ENCODE results near the gene LUC7L2. TPM values are rescaled to one million over a fixed set of nuclear protein-coding genes. Genes with fewer than 3 reads are reported as not detected.
"Not testable (repeated sequence)": the region's sequence is repeated elsewhere in the genome, so short reads cannot be mapped to it uniquely, and the experiment has no call there.

The LUC7L2 gene
- total RNA-seq, 1 donor from 2014 or later, result 74.3 TPM

- Mint-ChIP-seq H3K9me3 (ENCODE audit: low read depth) (peaks cover 4% of the 10 kb centered on the region), H3K27me3 (ENCODE audit: low read depth) (no peaks in the 10 kb centered on the region), H3K4me3 (ENCODE audit: unreplicated experiment) (peak overlapping the region; percentile 82), H3K36me3 (ENCODE audit: low read depth) (peaks cover 4% of the 10 kb centered on the region), H3K27ac (ENCODE audit: unreplicated experiment) (peak overlapping the region; percentile 99), H3K4me1 (ENCODE audit: low read depth) (peaks cover 18% of the 10 kb centered on the region)
- no peak for TF ChIP-seq CTCF (IDR thresholded peaks at IDR 0.05)
- no peak for DNase-seq (ENCODE audit: low spot score)
Measured at GRCh38 chr7:139341776-139342226, 17.9 kb upstream of the LUC7L2 start.

GRCh38 chr7:139345042-139345441 lies 14.7 kb upstream of the LUC7L2 start:
- no peaks in the 10 kb centered on the region for H3K27me3 Mint-ChIP-seq (ENCODE audit: low read depth)
- H3K4me1 Mint-ChIP-seq (ENCODE audit: low read depth), result peaks cover 13% of the 10 kb centered on the region
- no peak for DNase-seq (ENCODE audit: low spot score)
- H3K36me3 Mint-ChIP-seq (ENCODE audit: low read depth), result peaks cover 4% of the 10 kb centered on the region
- H3K9me3 Mint-ChIP-seq (ENCODE audit: low read depth), result no peaks in the 10 kb centered on the region
- no peak overlapping the region for H3K27ac Mint-ChIP-seq (ENCODE audit: unreplicated experiment)
- no peak overlapping the region for H3K4me3 Mint-ChIP-seq (ENCODE audit: unreplicated experiment)
- no peak for TF ChIP-seq CTCF (IDR thresholded peaks at IDR 0.05)

- Mint-ChIP-seq H3K9me3 (ENCODE audit: low read depth) (no peaks in the 10 kb centered on the region), H3K4me3 (ENCODE audit: unreplicated experiment) (no peak overlapping the region), H3K27ac (ENCODE audit: unreplicated experiment) (no peak overlapping the region), H3K27me3 (ENCODE audit: low read depth) (no peaks in the 10 kb centered on the region), H3K36me3 (ENCODE audit: low read depth) (peaks cover 12% of the 10 kb centered on the region), H3K4me1 (ENCODE audit: low read depth) (no peaks in the 10 kb centered on the region)
- TF ChIP-seq CTCF (IDR thresholded peaks at IDR 0.05), result no peak
- DNase-seq (ENCODE audit: low spot score), result no peak
Measured at GRCh38 chr7:139351027-139351426, 8.7 kb upstream of the LUC7L2 start.

GRCh38 chr7:139354729-139355128 lies 5.0 kb upstream of the LUC7L2 start:
- DNase-seq (ENCODE audit: low spot score), result no peak
- Mint-ChIP-seq H3K4me1 (ENCODE audit: low read depth) (peaks cover 11% of the 10 kb centered on the region), H3K36me3 (ENCODE audit: low read depth) (peaks cover 8% of the 10 kb centered on the region), H3K4me3 (ENCODE audit: unreplicated experiment) (no peak overlapping the region), H3K9me3 (ENCODE audit: low read depth) (no peaks in the 10 kb centered on the region), H3K27ac (ENCODE audit: unreplicated experiment) (no peak overlapping the region), H3K27me3 (ENCODE audit: low read depth) (no peaks in the 10 kb centered on the region)
- no peak for TF ChIP-seq CTCF (IDR thresholded peaks at IDR 0.05)

GRCh38 chr7:139355320-139355719 lies 4.4 kb upstream of the LUC7L2 start:
- Mint-ChIP-seq H3K4me1 (ENCODE audit: low read depth) (peaks cover 11% of the 10 kb centered on the region), H3K4me3 (ENCODE audit: unreplicated experiment) (no peak overlapping the region), H3K27me3 (ENCODE audit: low read depth) (no peaks in the 10 kb centered on the region), H3K27ac (ENCODE audit: unreplicated experiment) (no peak overlapping the region), H3K36me3 (ENCODE audit: low read depth) (peaks cover 7% of the 10 kb centered on the region), H3K9me3 (ENCODE audit: low read depth) (no peaks in the 10 kb centered on the region)
- DNase-seq (ENCODE audit: low spot score), result no peak
- TF ChIP-seq CTCF (IDR thresholded peaks at IDR 0.05), result no peak

GRCh38 chr7:139357729-139358506 lies 1.8 kb upstream of the LUC7L2 start:
- H3K36me3 Mint-ChIP-seq (ENCODE audit: low read depth); H3K9me3 Mint-ChIP-seq (ENCODE audit: low read depth); H3K27me3 Mint-ChIP-seq (ENCODE audit: low read depth); DNase-seq (ENCODE audit: low spot score): not testable (repeated sequence)
- peaks cover 28% of the 10 kb centered on the region for H3K4me1 Mint-ChIP-seq (ENCODE audit: low read depth)
- H3K27ac Mint-ChIP-seq (ENCODE audit: unreplicated experiment), result peak overlapping the region; percentile 100
- peak overlapping the region; percentile 96 for H3K4me3 Mint-ChIP-seq (ENCODE audit: unreplicated experiment)

Measured in chondrocyte (in vitro differentiated cells).